Bronchial epithelial cell (primary cell): ENCODE data around the gene KCNK4. TPM values are rescaled to one million over a fixed set of nuclear protein-coding genes. Genes with fewer than 3 reads are reported as not detected.

Source experiments
- DNase-seq: peaks from one replicate; pipeline ENCODE4 v3.0.0-alpha.2; 2010; ENCODE audit warnings: low read depth
- FAIRE-seq: peaks from 2 replicates; lab custom pipeline; 2011; peaks lifted over from hg19 to GRCh38; lab: Jason Lieb, UNC
- H3K27me3 ChIP-seq: 2 replicates; pipeline ENCODE4 v1.5.1; 2011; ENCODE audit warnings: low read length; ENCODE audit not compliant: control insufficient read depth, insufficient read depth
- H3K36me3 ChIP-seq: 2 replicates; pipeline ENCODE4 v1.5.1; 2011; ENCODE audit warnings: low read length; ENCODE audit not compliant: control insufficient read depth, insufficient read depth
- H3K4me3 ChIP-seq: 2 replicates; pipeline ENCODE4 v1.5.1; 2011; ENCODE audit warnings: mild to moderate bottlenecking, low read depth, low read length, control low read depth
- total RNA-seq: library from RNA; depleted of rRNA; stranded (reverse); fragments of >200 nt; gene quantifications from 2 replicates; pipeline ENCODE4 v1.2.1, GENCODE V29; 2014
- TF ChIP-seq, protein P1 (sequence below): IDR thresholded peaks from 2 replicates; pipeline ENCODE4 v1.5.1; 2011; ENCODE audit warnings: mild to moderate bottlenecking, moderate library complexity, low read length, control low read depth, inconsistent platforms; ENCODE audit not compliant: insufficient read depth, severe bottlenecking

KCNK4 gene
- total RNA-seq, 1 donor from 2014 or later = under 0.01 TPM

DNA sequence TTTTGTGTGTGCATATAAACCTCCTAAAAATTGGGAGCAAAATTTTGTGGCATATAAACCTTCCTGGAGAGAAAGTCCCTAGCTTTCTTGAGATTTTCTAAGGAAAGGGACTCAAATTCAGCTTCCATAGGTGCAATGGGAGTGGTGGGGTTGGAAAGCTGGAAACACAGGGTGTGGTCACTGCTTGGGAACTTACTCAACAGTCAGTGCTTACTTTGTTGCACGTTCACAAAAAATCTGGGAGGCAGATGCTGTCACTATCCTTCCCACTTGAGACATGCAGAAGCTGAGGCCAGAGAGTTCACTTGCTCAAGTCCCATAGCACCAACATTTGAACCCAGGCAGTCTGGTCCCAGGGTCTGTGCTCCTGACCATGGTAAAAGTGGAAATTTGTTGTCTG is 5.1 kb downstream of the KCNK4 start:
- Histone ChIP-seq H3K4me3 (no peak overlapping the region), H3K27me3 (peaks cover 47% of the 10 kb centered on the region), H3K36me3 (no peaks in the 10 kb centered on the region)
- TF ChIP-seq, protein P1, sequence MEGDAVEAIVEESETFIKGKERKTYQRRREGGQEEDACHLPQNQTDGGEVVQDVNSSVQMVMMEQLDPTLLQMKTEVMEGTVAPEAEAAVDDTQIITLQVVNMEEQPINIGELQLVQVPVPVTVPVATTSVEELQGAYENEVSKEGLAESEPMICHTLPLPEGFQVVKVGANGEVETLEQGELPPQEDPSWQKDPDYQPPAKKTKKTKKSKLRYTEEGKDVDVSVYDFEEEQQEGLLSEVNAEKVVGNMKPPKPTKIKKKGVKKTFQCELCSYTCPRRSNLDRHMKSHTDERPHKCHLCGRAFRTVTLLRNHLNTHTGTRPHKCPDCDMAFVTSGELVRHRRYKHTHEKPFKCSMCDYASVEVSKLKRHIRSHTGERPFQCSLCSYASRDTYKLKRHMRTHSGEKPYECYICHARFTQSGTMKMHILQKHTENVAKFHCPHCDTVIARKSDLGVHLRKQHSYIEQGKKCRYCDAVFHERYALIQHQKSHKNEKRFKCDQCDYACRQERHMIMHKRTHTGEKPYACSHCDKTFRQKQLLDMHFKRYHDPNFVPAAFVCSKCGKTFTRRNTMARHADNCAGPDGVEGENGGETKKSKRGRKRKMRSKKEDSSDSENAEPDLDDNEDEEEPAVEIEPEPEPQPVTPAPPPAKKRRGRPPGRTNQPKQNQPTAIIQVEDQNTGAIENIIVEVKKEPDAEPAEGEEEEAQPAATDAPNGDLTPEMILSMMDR = no peak
- DNase-seq (no peak), FAIRE-seq (no peak)

DNA sequence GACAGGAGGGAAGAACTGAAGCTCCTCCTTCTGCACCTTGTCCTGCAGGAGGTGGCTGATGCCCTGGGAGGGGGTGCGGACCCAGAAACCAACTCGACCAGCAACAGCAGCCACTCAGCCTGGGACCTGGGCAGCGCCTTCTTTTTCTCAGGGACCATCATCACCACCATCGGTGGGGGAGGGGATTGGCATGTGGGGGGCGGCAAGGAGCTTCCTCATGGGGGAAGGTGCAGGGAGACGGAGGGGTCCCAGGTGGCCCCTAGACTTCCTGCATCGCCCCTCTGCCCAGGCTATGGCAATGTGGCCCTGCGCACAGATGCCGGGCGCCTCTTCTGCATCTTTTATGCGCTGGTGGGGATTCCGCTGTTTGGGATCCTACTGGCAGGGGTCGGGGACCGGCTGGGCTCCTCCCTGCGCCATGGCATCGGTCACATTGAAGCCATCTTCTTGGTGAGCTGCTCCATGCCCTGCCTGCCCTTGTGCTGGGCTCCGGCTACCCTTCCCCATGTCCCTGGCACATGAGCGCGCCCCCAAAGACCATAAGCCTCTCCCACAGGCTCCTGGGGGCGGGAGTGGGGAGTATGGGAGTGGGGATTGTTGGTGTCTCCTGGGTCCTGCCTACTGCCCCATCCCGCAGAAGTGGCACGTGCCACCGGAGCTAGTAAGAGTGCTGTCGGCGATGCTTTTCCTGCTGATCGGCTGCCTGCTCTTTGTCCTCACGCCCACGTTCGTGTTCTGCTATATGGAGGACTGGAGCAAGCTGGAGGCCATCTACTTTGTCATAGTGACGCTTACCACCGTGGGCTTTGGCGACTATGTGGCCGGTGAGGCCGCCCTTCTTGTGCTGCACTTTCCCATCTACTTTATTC is 6.0 kb downstream of the KCNK4 start:
- Histone ChIP-seq H3K27me3 (peaks cover 47% of the 10 kb centered on the region), H3K36me3 (no peaks in the 10 kb centered on the region), H3K4me3 (no peak overlapping the region)
- TF ChIP-seq, protein P1 = no peak
- DNase-seq (no peak), FAIRE-seq (no peak)

DNA sequence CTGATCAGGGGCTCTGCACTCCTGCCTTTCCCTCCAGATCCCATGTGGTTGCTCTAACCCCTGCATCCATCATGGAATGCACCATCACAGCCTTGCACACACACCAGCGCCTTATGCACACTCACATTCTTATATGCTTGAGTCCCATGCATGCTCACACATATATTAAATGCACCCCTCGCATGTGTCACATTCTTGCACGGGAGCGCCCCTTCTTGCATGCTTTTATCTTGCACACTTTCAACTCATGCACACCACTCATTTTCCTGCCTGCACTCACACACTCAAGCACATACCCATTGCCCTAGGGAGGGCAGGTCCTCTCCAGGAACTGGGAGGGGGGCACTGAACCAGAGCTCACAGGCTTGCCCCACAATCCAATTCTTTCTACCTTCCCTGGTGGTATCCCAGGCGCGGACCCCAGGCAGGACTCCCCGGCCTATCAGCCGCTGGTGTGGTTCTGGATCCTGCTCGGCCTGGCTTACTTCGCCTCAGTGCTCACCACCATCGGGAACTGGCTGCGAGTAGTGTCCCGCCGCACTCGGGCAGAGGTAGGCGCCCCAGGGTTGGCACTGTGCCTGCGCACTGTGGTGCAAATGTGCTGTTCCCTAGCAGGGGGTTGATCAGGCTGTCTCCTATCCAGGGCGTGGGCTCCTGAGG is 6.7 kb downstream of the KCNK4 start:
- TF ChIP-seq, protein P1 = no peak
- Histone ChIP-seq H3K4me3 (no peak overlapping the region), H3K36me3 (no peaks in the 10 kb centered on the region), H3K27me3 (peaks cover 39% of the 10 kb centered on the region)
- DNase-seq (no peak), FAIRE-seq (no peak)

DNA sequence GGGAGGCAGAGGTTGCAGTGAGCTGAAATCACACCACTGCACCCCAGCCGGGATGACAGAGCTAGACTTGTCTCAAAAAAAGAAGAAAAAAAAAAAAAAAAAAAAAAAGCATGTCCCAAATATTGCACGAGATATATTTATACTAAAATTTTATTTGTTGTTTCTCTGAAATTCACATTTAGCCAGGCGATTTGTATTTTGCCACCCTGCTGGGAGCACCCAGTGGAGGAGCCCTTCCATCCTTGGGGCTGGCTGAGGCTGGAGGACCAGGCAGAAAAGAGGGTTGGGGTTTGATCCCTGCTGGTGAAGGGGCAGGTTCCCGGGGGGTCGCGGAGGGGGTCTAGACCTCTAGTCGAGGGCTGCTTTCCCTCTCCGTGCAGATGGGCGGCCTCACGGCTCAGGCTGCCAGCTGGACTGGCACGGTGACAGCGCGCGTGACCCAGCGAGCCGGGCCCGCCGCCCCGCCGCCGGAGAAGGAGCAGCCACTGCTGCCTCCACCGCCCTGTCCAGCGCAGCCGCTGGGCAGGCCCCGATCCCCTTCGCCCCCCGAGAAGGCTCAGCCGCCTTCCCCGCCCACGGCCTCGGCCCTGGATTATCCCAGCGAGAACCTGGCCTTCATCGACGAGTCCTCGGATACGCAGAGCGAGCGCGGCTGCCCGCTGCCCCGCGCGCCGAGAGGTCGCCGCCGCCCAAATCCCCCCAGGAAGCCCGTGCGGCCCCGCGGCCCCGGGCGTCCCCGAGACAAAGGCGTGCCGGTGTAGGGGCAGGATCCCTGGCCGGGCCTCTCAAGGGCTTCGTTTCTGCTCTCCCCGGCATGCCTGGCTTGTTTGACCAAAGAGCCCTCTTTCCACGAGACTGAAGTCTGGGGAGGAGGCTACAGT is 8.1 kb downstream of the KCNK4 start:
- no peak for DNase-seq
- H3K4me3 ChIP-seq = peak overlapping the region; percentile 13
- TF ChIP-seq, protein P1 = no peak
- FAIRE-seq = no peak
- no peaks in the 10 kb centered on the region for H3K36me3 ChIP-seq
- H3K27me3 ChIP-seq = peaks cover 34% of the 10 kb centered on the region

DNA sequence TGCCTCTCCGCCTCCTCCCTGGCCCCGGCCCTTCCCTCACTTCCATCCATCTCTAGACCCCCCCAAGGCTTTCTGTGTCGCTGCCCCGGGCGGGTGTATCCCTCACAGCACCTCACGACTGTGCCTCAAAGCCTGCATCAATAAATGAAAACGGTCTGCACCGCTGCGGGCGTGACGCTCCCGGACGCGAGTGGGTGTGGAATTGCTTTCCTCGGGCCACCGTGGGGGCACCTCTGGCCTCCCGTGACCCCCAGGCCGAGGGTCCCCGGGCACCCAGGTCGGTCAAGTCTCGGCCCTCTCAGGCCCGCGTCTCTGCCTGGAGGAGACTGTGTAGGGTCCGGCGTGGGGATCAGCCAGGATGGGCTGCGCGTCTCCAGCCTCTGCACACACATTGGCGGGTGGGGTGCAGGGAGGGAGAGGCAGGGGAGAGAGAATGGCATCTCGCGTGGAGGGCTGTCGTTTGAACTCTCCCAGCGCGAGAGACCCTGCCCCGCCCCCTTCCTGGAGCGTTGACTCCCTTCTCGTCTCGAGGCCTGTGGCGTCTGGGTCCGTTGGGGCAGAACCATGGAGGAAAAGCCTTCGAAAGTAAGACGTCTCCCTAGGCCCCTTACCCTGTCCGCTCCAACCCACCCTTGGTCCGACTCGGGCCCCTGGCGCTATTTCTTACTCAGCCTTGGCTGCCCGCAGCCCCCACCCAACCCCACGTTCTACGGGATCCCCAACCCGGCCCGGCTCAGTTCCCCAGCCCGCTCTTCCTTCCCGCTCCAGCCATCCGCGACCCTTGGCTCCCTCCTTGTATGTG is 8.9 kb downstream of the KCNK4 start, which contains the start of gene CATSPERZ:
TSS of gene CATSPERZ (plus strand) at position 512 of the 802 bp plus-strand sequence. CDS start at position 565, 53 bp downstream.
- FAIRE-seq = no peak
- TF ChIP-seq, protein P1 = no peak
- DNase-seq = no peak
- Histone ChIP-seq H3K4me3 (peak within 1 kb of the TSS; percentile 19), H3K36me3 (no peaks in the 10 kb centered on the region), H3K27me3 (peaks cover 31% of the 10 kb centered on the region)
